Heart left ventricle (tissue), 16 donors: Measurements from ENCODE around the gene UCHL5. TPM values are rescaled to one million over a fixed set of nuclear protein-coding genes. Genes with fewer than 3 reads are reported as not detected.

ENCODE experiments used
- ATAC-seq, 4 donors: fragments of 200-7000 bp; cut with Tn5 transposase; one replicate each; pipeline ENCODE4 v1.9.1; 2020 to 2022; ENCODE audit warnings: moderate library complexity in 4 of 4, mild to moderate bottlenecking in 3 of 4, moderate number of reproducible peaks in 1 of 4
- DNase-seq, 5 donors: peaks; one replicate each; pipeline ENCODE4 v3.0.0-alpha.2; 2020
- H3K27ac ChIP-seq, 12 donors: fragments of 200-600 bp; sonication (generic) in 4 of 12; one replicate each; pipeline versions ENCODE4 v1.5.0 to v1.8.0; 2016 to 2022; ENCODE audit warnings: mild to moderate bottlenecking in 2 of 12
- H3K27me3 ChIP-seq, 9 donors: fragments of 200-600 bp; sonication (generic) in 2 of 9; one replicate each; pipeline versions ENCODE4 v1.5.1 to v1.8.0; 2016 to 2022; ENCODE audit warnings: mild to moderate bottlenecking in 3 of 9
- H3K36me3 ChIP-seq, 9 donors: fragments of 200-600 bp; sonication (generic) in 2 of 9; one replicate each; pipeline versions ENCODE4 v1.5.0 to v1.8.0; 2018 to 2022; ENCODE audit warnings: mild to moderate bottlenecking in 2 of 9
- H3K4me1 ChIP-seq, 12 donors: fragments of 200-600 bp; sonication (generic) in 4 of 12; one replicate each; pipeline versions ENCODE4 v1.5.0 to v1.8.0; 2016 to 2022; ENCODE audit warnings: mild to moderate bottlenecking in 3 of 12
- H3K4me3 ChIP-seq, 12 donors: fragments of 200-600 bp; sonication (generic) in 4 of 12; one replicate each; pipeline versions ENCODE4 v1.5.0 to v1.8.0; 2017 to 2022; ENCODE audit warnings: mild to moderate bottlenecking in 9 of 12, moderate library complexity in 4 of 12
- H3K9me3 ChIP-seq, 12 donors: fragments of 200-600 bp; sonication (generic) in 4 of 12; one replicate each; pipeline versions ENCODE4 v1.5.0 to v1.8.0; 2016 to 2022; ENCODE audit warnings: mild to moderate bottlenecking in 1 of 12
- POLR2A ChIP-seq, 2 donors: fragments of 450-650 bp; IDR thresholded peaks; one replicate each; pipeline ENCODE4 v1.6.1; 2017; ENCODE audit warnings: antibody characterized with exemption in 2 of 2, mild to moderate bottlenecking in 2 of 2, moderate library complexity in 2 of 2
- WGBS, 4 donors: extraction: QIAGEN DNeasy Blood & Tissue Kit in 2 of 4; methylation state at CpG; one replicate each; pipeline versions ENCODE4 v1.1.5 to v1.1.7; 2013 to 2018; 5-methylcytosine and 5-hydroxymethylcytosine counted together
- intact Hi-C, 10 donors: fragments of 100-400 bp; cut with DNase I; formaldehyde crosslinking; loops; one replicate each; pipeline versions ENCODE4 v1.11.1 to v1.14.2; 2022
- polyA plus RNA-seq, 2 donors: library from polyadenylated mRNA; stranded (reverse); fragments of 200-250 nt; gene quantifications; one replicate each; pipeline ENCODE4 v1.2.3, GENCODE V29; 2013
- total RNA-seq, 9 donors: library from RNA; depleted of rRNA in 2 of 9; stranded (reverse); fragments of >200 nt in 2 of 9; fragmentation: NEBNext Ultra II Directional in 3 of 9; extraction: Animal tissue kit (Norgen Biotek cat#: 25700) in 3 of 9; gene quantifications; one replicate each; pipeline versions ENCODE4 v1.1.0 to v1.2.4, GENCODE V29; 2016 to 2023
- TF ChIP-seq, protein P1 (sequence below), 12 donors: fragments of 200-600 bp; sonication (generic) in 4 of 12; IDR thresholded peaks; one replicate each; pipeline versions ENCODE4 v1.5.0 to v1.8.0; 2018 to 2022; ENCODE audit warnings: antibody characterized with exemption in 12 of 12, mild to moderate bottlenecking in 5 of 12
- donor health status: ischemic (EF 13 %, LVEDD 7.1; RV severe dilation, severe dysfunction).
- donor health status: healthy with polysubstance abuse.
- donor health status: DM: no; HTN: yes; CAD: no.
- donor health status: DM: no; HTN: no; CAD: no.
- donor health status: ischemic (EF 25% LVEDD 6.9; RV normal size, moderate dysfunction).
- donor health status: ischemic (EF 25% LVEDD 5.7; RV mildly dilated, moderate dysfunction).
- donor health status: healthy.
- donor health status: DM: yes; HTN: yes; CAD: no.
- donor health status: ischemic (EF 35%, LVEDD 5.7; RV mildly dilated, moderate dysfunction).
- donor health status: nonischemic (EF 11% LVEDD 7.7; RV severe dilation, severe dysfunction).
- donor health status: DM: yes; HTN: yes; CAD: no.
- donor health status: PGD.
- donor health status: ischemic (EF 29% LVEDD 5.4; RV normal size, mild dysfunction).
- donor health status: nonischemic (EF 23%, LVEDD 6.1; RV moderate dilation, normal function).

The UCHL5 gene
- total and polyA plus RNA-seq, 11 donors, result 21.4 to 45.3 (median 36.0) TPM

DNA sequence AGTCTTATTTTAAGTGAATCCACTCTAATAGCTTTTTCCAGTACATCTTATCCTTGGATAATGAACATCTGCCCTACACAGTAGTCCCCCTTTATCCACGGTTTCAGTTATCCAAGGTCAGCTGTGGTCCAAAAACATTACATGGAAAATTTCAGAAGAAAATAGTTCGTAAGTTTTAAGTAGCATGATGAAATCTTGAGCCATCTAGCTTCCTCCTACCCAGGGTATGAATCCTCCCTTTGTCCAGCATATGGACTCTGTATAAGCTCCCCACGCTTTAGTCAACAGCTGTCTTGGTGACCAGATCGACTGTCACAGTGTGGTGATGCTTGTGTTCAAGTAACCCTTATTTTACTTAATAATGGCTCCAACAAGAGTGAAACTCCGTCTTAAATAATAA is 43.5 kb upstream of the UCHL5 start:
- Histone ChIP-seq H3K9me3 (no peaks in the 10 kb centered on the region), H3K36me3 (peaks cover 0 to 36% (median 32%) of the 10 kb centered on the region in 9 donors), H3K27ac (no peak overlapping the region), H3K4me1 (peaks cover 3 to 25% (median 13%) of the 10 kb centered on the region in 12 donors), H3K4me3 (no peak overlapping the region), H3K27me3 (no peaks in the 10 kb centered on the region)
- intact Hi-C loops, result loop anchor here in 3 of 10 donors (5.0 to 10.0 kb wide), 3 partner anchors 48 to 298 kb away; partner anchors contain the start of genes RGS2 (in 2 of the 3), RO60 (in 1 of the 3) and UCHL5 (in 1 of the 3)
- TF ChIP-seq, protein P1, sequence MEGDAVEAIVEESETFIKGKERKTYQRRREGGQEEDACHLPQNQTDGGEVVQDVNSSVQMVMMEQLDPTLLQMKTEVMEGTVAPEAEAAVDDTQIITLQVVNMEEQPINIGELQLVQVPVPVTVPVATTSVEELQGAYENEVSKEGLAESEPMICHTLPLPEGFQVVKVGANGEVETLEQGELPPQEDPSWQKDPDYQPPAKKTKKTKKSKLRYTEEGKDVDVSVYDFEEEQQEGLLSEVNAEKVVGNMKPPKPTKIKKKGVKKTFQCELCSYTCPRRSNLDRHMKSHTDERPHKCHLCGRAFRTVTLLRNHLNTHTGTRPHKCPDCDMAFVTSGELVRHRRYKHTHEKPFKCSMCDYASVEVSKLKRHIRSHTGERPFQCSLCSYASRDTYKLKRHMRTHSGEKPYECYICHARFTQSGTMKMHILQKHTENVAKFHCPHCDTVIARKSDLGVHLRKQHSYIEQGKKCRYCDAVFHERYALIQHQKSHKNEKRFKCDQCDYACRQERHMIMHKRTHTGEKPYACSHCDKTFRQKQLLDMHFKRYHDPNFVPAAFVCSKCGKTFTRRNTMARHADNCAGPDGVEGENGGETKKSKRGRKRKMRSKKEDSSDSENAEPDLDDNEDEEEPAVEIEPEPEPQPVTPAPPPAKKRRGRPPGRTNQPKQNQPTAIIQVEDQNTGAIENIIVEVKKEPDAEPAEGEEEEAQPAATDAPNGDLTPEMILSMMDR (IDR thresholded peaks at IDR 0.05), result no peak
- no peak for TF ChIP-seq POLR2A (IDR thresholded peaks at IDR 0.05)
- no peak for ATAC-seq
- WGBS, 4 donors, result 86 to 91% (median 91%) methylated on average over 5 of the region's 5 CpGs
- DNase-seq, result no peak

DNA sequence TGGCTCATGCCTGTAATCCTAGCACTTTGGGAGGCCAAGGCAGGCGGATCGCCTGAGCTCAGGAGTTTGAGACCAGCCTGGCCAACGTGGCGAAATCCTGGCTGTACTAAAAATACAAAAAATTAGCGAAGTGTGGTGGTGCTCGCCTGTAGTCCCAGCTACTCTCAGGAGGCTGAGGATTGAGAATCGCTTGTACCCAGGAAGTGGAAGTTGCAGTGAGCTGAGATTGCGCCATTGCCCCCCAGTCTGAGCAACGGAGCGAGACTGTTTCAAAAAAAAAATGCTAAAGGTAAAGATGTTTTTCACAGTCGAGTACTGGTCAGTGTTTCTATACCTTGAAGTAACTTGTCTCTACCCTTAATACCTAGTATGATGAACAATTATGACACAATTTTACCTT is 35.0 kb upstream of the UCHL5 start:
- DNase-seq (no peak), ATAC-seq (no peak)
- no peaks in the 10 kb centered on the region for H3K27me3 ChIP-seq
- no peak overlapping the region for H3K27ac ChIP-seq
- 92 to 96% (median 95%) methylated on average over 11 of the region's 11 CpGs for WGBS, 4 donors
- TF ChIP-seq POLR2A (IDR thresholded peaks at IDR 0.05), result no peak
- TF ChIP-seq, protein P1 (IDR thresholded peaks at IDR 0.05), result no peak
- no peak overlapping the region for H3K4me3 ChIP-seq
- H3K9me3 ChIP-seq, result no peaks in the 10 kb centered on the region
- peaks cover 0 to 100% (median 70%) of the 10 kb centered on the region in 9 donors for H3K36me3 ChIP-seq
- H3K4me1 ChIP-seq, result no peaks in the 10 kb centered on the region
- intact Hi-C loops, result no loop called here

DNA sequence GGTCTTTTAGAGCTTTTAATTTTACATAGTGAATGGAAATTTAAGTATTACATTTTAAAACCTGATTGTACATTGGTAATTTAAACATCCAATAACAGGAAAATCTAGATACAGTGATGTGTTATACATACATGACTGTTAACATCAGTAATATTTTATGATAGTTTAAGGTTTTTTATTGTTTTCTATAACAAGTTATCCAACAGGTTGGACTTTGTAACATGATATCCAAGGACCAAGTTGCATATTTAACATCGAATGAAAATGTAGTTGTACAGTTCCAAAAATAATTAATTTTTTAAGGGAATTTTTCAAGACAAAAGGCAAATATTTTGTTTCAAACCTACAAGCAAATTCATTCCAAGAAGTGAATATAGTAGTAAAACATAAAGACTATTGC is 31.7 kb upstream of the UCHL5 start:
- DNase-seq (no peak), ATAC-seq (no peak)
- Histone ChIP-seq H3K27ac (no peak overlapping the region), H3K27me3 (no peaks in the 10 kb centered on the region), H3K36me3 (peaks cover 0 to 96% (median 41%) of the 10 kb centered on the region in 9 donors), H3K4me1 (peaks cover 0 to 11% (median 0%) of the 10 kb centered on the region in 12 donors), H3K4me3 (no peak overlapping the region), H3K9me3 (no peaks in the 10 kb centered on the region)
- intact Hi-C loops, result no loop called here
- 82 to 91% (median 87%) methylated on average over 1 of the region's 1 CpG for WGBS, 4 donors
- no peak for TF ChIP-seq POLR2A (IDR thresholded peaks at IDR 0.05)
- TF ChIP-seq, protein P1 (IDR thresholded peaks at IDR 0.05), result no peak

DNA sequence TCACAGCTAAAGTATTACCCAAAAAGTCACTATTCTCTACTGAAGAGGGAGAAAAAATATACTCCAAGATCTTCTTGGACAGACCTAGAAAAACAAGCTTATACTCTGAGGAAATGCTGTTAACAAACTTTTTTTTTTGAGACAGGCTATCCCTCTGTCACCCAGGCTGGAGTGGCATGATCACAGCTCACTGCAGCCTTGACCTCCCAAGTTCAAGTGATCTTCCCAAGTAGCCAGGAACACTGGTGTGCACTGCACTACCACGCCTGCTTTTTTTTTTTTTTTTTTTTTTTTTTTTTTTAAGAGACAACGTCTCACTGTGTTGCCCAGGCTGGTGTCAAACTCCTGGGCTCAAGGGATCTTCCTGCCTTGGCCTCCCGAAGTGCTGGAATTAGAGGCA is 28.7 kb upstream of the UCHL5 start:
- no peaks in the 10 kb centered on the region for H3K9me3 ChIP-seq
- no peak overlapping the region for H3K27ac ChIP-seq
- no peak overlapping the region for H3K4me3 ChIP-seq
- intact Hi-C loops, result no loop called here
- peaks cover 0 to 96% (median 45%) of the 10 kb centered on the region in 9 donors for H3K36me3 ChIP-seq
- DNase-seq (no peak), ATAC-seq (peak in 2 of 4 donors; percentile 26 to 36)
- WGBS, 4 donors, result 20 to 47% (median 34%) methylated on average over 3 of the region's 3 CpGs
- TF ChIP-seq, protein P1 (IDR thresholded peaks at IDR 0.05), result no peak
- TF ChIP-seq POLR2A (IDR thresholded peaks at IDR 0.05), result no peak
- no peaks in the 10 kb centered on the region for H3K27me3 ChIP-seq
- H3K4me1 ChIP-seq, result peaks cover 0 to 16% (median 0%) of the 10 kb centered on the region in 12 donors
